OCI-LY1 (cell line): ENCODE measurements around the gene TMEM53.
"Not testable (repeated sequence)": the region's sequence is repeated elsewhere in the genome, so short reads cannot be mapped to it uniquely, and the experiment has no call there.

Experiments
- H2AFZ ChIP-seq: fragments of 200-600 bp; sonication (generic), shearing (Covaris generic); 2 replicates; pipeline ENCODE4 v1.6.0; 2014; ENCODE audit warnings: antibody characterized with exemption, mild to moderate bottlenecking, low read length
- H3F3A ChIP-seq: fragments of 200-600 bp; sonication (generic), shearing (Covaris generic); 2 replicates; pipeline ENCODE4 v1.6.0; 2014; ENCODE audit warnings: mild to moderate bottlenecking, antibody characterized with exemption, low read length, moderate library complexity; ENCODE audit not compliant: insufficient read depth
- H3K27ac ChIP-seq: fragments of 200-600 bp; sonication (generic); 2 replicates; pipeline ENCODE4 v1.5.1; 2014; ENCODE audit warnings: low read length, mixed run types, mild to moderate bottlenecking, low read depth; ENCODE audit not compliant: poor library complexity, severe bottlenecking
- H3K27me3 ChIP-seq: fragments of 200-600 bp; sonication (generic); 2 replicates; pipeline ENCODE4 v1.6.0; 2014; ENCODE audit warnings: antibody characterized with exemption, mild to moderate bottlenecking, low read length, moderate library complexity; ENCODE audit not compliant: insufficient read depth
- H3K36me3 ChIP-seq: fragments of 200-600 bp; sonication (generic); 2 replicates; pipeline ENCODE4 v1.6.1; 2014; ENCODE audit warnings: mild to moderate bottlenecking, antibody characterized with exemption, low read length, moderate library complexity, mixed read lengths; ENCODE audit not compliant: insufficient read depth
- H3K4me1 ChIP-seq: fragments of 200-600 bp; sonication (generic); 2 replicates; pipeline ENCODE4 v1.5.1; 2014; ENCODE audit warnings: mild to moderate bottlenecking, low read length, moderate library complexity; ENCODE audit not compliant: insufficient read depth, severe bottlenecking
- H3K4me2 ChIP-seq: fragments of 200-600 bp; sonication (generic), shearing (Covaris generic); 2 replicates; pipeline ENCODE4 v1.6.1; 2014; ENCODE audit warnings: low read length
- H3K4me3 ChIP-seq: fragments of 200-600 bp; sonication (generic); 2 replicates; pipeline ENCODE4 v1.5.1; 2014; ENCODE audit warnings: low read length, low read depth, mild to moderate bottlenecking, mixed read lengths; ENCODE audit not compliant: poor library complexity, severe bottlenecking
- H3K79me2 ChIP-seq: fragments of 200-600 bp; shearing (Covaris generic); 2 replicates; pipeline ENCODE4 v1.6.1; 2016; ENCODE audit warnings: mixed run types, low read length, mixed read lengths; ENCODE audit not compliant: insufficient read depth
- H3K9ac ChIP-seq: fragments of 200-600 bp; sonication (generic), shearing (Covaris generic); 2 replicates; pipeline ENCODE4 v1.6.1; 2014; ENCODE audit warnings: mild to moderate bottlenecking, low read length, mixed read lengths
- H3K9me2 ChIP-seq: fragments of 200-600 bp; sonication (generic), shearing (Covaris generic); 2 replicates; pipeline ENCODE4 v1.6.1; 2014; ENCODE audit warnings: low read depth, mild to moderate bottlenecking, low read length, mixed read lengths
- H3K9me3 ChIP-seq: fragments of 200-600 bp; shearing (Covaris generic); 2 replicates; pipeline ENCODE4 v1.6.1; 2014; ENCODE audit warnings: low read length, mixed read lengths
- H4K20me1 ChIP-seq: fragments of 200-600 bp; sonication (generic), shearing (Covaris generic); 2 replicates; pipeline ENCODE4 v1.6.0; 2016; ENCODE audit warnings: mild to moderate bottlenecking, low read length; ENCODE audit not compliant: insufficient read depth
- CTCF ChIP-seq: fragments of 200-600 bp; sonication (generic), shearing (Covaris generic); IDR thresholded peaks from 2 replicates; pipeline ENCODE4 v1.5.1; 2017; ENCODE audit warnings: mild to moderate bottlenecking, antibody characterized with exemption, low read length, moderate library complexity, mixed read lengths
- EZH2 ChIP-seq: fragments of 200-600 bp; sonication (generic), shearing (Covaris generic); IDR thresholded peaks from 2 replicates; pipeline ENCODE4 v1.8.0; 2017; ENCODE audit warnings: borderline replicate concordance, mixed run types, mild to moderate bottlenecking, antibody characterized with exemption, low read length, moderate library complexity, mixed read lengths

TMEM53 gene

GRCh38 chr1:44705470-44705869 is 31.2 kb upstream of the TMEM53 start:
- Histone ChIP-seq H3K9me2 (no peaks in the 10 kb centered on the region), H3K27me3 (no peaks in the 10 kb centered on the region), H3K4me3 (no peak overlapping the region), H3K27ac (no peak overlapping the region), H2AFZ (no peak overlapping the region), H3K4me1 (peaks cover 6% of the 10 kb centered on the region), H3K4me2 (no peak overlapping the region), H3F3A (no peaks in the 10 kb centered on the region), H3K36me3 (no peaks in the 10 kb centered on the region), H3K79me2 (no peaks in the 10 kb centered on the region), H3K9me3 (no peaks in the 10 kb centered on the region), H3K9ac (no peak overlapping the region), H4K20me1 (no peaks in the 10 kb centered on the region)
- TF ChIP-seq CTCF (no peak), EZH2 (no peak)

- H2AFZ ChIP-seq, result no peak overlapping the region
- no peaks in the 10 kb centered on the region for H3K27me3 ChIP-seq
- no peaks in the 10 kb centered on the region for H4K20me1 ChIP-seq
- H3K4me3 ChIP-seq, result no peak overlapping the region
- no peaks in the 10 kb centered on the region for H3K9me2 ChIP-seq
- no peaks in the 10 kb centered on the region for H3K36me3 ChIP-seq
- no peak overlapping the region for H3K4me2 ChIP-seq
- no peaks in the 10 kb centered on the region for H3F3A ChIP-seq
- H3K79me2 ChIP-seq, result no peaks in the 10 kb centered on the region
- no peaks in the 10 kb centered on the region for H3K9me3 ChIP-seq
- H3K27ac ChIP-seq, result no peak overlapping the region
- H3K4me1 ChIP-seq, result peaks cover 23% of the 10 kb centered on the region
- TF ChIP-seq EZH2, result no peak
- no peak for TF ChIP-seq CTCF
- no peak overlapping the region for H3K9ac ChIP-seq
Measured at GRCh38 chr1:44701141-44701573, 26.9 kb upstream of the TMEM53 start.

GRCh38 chr1:44700573-44700972 is 26.3 kb upstream of the TMEM53 start:
- TF ChIP-seq EZH2, result no peak
- no peak for TF ChIP-seq CTCF
- no peaks in the 10 kb centered on the region for H3K36me3 ChIP-seq
- H3K9ac ChIP-seq, result no peak overlapping the region
- no peaks in the 10 kb centered on the region for H3K79me2 ChIP-seq
- H4K20me1 ChIP-seq, result no peaks in the 10 kb centered on the region
- no peak overlapping the region for H3K4me3 ChIP-seq
- H2AFZ ChIP-seq, result no peak overlapping the region
- H3K27ac ChIP-seq, result no peak overlapping the region
- H3K9me3 ChIP-seq, result no peaks in the 10 kb centered on the region
- H3K4me2 ChIP-seq, result no peak overlapping the region
- no peaks in the 10 kb centered on the region for H3F3A ChIP-seq
- H3K4me1 ChIP-seq, result peaks cover 29% of the 10 kb centered on the region
- no peaks in the 10 kb centered on the region for H3K9me2 ChIP-seq
- H3K27me3 ChIP-seq, result no peaks in the 10 kb centered on the region

- H3K4me1 ChIP-seq, result peaks cover 41% of the 10 kb centered on the region
- H3K27me3 ChIP-seq, H3K4me2 ChIP-seq, H3K36me3 ChIP-seq, H4K20me1 ChIP-seq, H3K9ac ChIP-seq, H3K9me2 ChIP-seq, H3F3A ChIP-seq, H3K79me2 ChIP-seq, H3K27ac ChIP-seq, H3K9me3 ChIP-seq, H3K4me3 ChIP-seq, H2AFZ ChIP-seq: not testable (repeated sequence)
Measured at GRCh38 chr1:44699375-44699774, 25.1 kb upstream of the TMEM53 start.
